ENCODE measurements around the gene SHMT2. TPM values are rescaled to one million over a fixed set of nuclear protein-coding genes. Genes with fewer than 3 reads are reported as not detected.

SHMT2 gene
- total and polyA plus RNA-seq, 2 of the 4 experiments (the other 2 are of a cell fraction) = 266 to 364 TPM

DNA sequence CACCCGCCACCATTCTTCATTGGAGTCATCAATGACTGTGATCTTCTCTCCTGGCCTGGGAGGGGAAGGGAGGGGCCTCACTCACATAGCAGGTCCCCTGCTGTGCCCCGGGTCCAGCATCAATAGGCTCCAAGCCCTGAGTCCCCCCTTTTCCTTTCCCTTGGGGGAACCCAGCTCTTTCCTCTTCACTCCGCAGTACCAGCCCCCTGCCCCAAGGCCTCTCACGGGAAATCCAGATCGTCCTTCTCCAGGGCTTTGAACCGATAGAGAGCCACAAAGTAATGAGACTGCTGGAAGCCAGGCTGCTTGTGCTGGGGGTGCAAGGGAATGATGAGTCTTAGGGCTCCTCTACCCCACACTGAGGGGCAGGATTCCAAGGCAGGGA, 14.8 kb downstream of the SHMT2 start:
- H2BK5ac ChIP-seq (ENCODE audit: low read depth, low read length, poor library complexity, severe bottlenecking) = no peak overlapping the region
- no peak overlapping the region for H3K4ac ChIP-seq (ENCODE audit: low read depth, low read length)
- peaks cover 36% of the 10 kb centered on the region; the same call in 1 of the 2 replicates for H4K20me1 ChIP-seq (ENCODE audit: insufficient read depth, low read length)
- DNase-seq = no peak
- H3K9me1 ChIP-seq (ENCODE audit: insufficient read depth, low read length) = 0 out of 2 replicates have a peak, but pooled peaks cover 7% of the 10 kb centered on the region
- no peak overlapping the region for H4K91ac ChIP-seq (ENCODE audit: insufficient read depth, low read depth, low read length)
- intact Hi-C loops (cut with micrococcal nuclease) (loop anchor here (5.0 kb wide), 1 partner anchor 132 kb away; the partner anchor contains the start of gene STAT6), dilution Hi-C loops (cut with HindIII; ENCODE audit: low sequenced_read_pairs, unreplicated experiment) (no loop called here), in situ Hi-C loops (cut with MboI; ENCODE audit: low sequenced_read_pairs) (no loop called here)
- peaks cover 16% of the 10 kb centered on the region for H3K4me1 ChIP-seq (ENCODE audit: control insufficient read depth, insufficient read depth, low read length)
- H4K5ac ChIP-seq (ENCODE audit: low read depth, low read length) = no peak overlapping the region
- WGBS, 2 experiments (ENCODE audit: extremely low coverage in 2 of 2, insufficient read length in 1 of 2) = no CpG with 5 or more reads among the region's 6 CpGs
- no peak overlapping the region for H3K4me3 ChIP-seq (ENCODE audit: insufficient read depth, low read depth, low read length)
- ChIA-PET POLR2A (ENCODE audit: unreplicated experiment) (no interaction called here), CTCF (interaction anchor here (0.6 to 5.8 kb wide), 2 partner anchors 15 to 63 kb away, joined by 5 to 47 read pairs; partner anchors contain the start of gene SHMT2)
- BruUV-seq (replicated peaks) = no TSS peak
- 0 out of 2 replicates have a peak overlapping the region, but pooled peaks have one; percentile 36 for H2AK5ac ChIP-seq (ENCODE audit: low read depth, low read length)
- H3K9me3 ChIP-seq (ENCODE audit: control insufficient read depth, insufficient read depth, low read length) = no peaks in the 10 kb centered on the region
- no peak overlapping the region for H4K8ac ChIP-seq (ENCODE audit: low read depth in 2 of 2, low read length in 2 of 2)
- TF ChIP-seq, protein P1, sequence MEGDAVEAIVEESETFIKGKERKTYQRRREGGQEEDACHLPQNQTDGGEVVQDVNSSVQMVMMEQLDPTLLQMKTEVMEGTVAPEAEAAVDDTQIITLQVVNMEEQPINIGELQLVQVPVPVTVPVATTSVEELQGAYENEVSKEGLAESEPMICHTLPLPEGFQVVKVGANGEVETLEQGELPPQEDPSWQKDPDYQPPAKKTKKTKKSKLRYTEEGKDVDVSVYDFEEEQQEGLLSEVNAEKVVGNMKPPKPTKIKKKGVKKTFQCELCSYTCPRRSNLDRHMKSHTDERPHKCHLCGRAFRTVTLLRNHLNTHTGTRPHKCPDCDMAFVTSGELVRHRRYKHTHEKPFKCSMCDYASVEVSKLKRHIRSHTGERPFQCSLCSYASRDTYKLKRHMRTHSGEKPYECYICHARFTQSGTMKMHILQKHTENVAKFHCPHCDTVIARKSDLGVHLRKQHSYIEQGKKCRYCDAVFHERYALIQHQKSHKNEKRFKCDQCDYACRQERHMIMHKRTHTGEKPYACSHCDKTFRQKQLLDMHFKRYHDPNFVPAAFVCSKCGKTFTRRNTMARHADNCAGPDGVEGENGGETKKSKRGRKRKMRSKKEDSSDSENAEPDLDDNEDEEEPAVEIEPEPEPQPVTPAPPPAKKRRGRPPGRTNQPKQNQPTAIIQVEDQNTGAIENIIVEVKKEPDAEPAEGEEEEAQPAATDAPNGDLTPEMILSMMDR (conservative IDR thresholded peaks at IDR 0.05; ENCODE audit: low read depth, low read length) = no peak
- TF ChIP-seq MXI1 (IDR thresholded peaks at IDR 0.05; ENCODE audit: borderline replicate concordance, low read depth, low read length) = no peak
- TF ChIP-seq MAFK (IDR thresholded peaks at IDR 0.05; ENCODE audit: low read depth, low read length) = no peak
- TF ChIP-seq, protein P2, sequence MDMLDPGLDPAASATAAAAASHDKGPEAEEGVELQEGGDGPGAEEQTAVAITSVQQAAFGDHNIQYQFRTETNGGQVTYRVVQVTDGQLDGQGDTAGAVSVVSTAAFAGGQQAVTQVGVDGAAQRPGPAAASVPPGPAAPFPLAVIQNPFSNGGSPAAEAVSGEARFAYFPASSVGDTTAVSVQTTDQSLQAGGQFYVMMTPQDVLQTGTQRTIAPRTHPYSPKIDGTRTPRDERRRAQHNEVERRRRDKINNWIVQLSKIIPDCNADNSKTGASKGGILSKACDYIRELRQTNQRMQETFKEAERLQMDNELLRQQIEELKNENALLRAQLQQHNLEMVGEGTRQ (IDR thresholded peaks at IDR 0.05; ENCODE audit: low read depth, low read length) = no peak
- TF ChIP-seq FOS (IDR thresholded peaks at IDR 0.05; ENCODE audit: low read depth, low read length) = no peak
- TF ChIP-seq MAZ (IDR thresholded peaks at IDR 0.05; ENCODE audit: borderline replicate concordance, low read depth, low read length) = no peak
- no peak for TF ChIP-seq CEBPB (IDR thresholded peaks at IDR 0.05; ENCODE audit: low read depth, low read length)
- no peak for TF ChIP-seq RFX5 (IDR thresholded peaks at IDR 0.05; ENCODE audit: low read depth, low read length)
- TF ChIP-seq POLR2A (IDR thresholded peaks at IDR 0.05; ENCODE audit: low read depth, low read length) = no peak
- TF ChIP-seq CHD1 (IDR thresholded peaks at IDR 0.05; ENCODE audit: low read depth, low read length) = no peak
- no peak for TF ChIP-seq RCOR1 (IDR thresholded peaks at IDR 0.05; ENCODE audit: insufficient replicate concordance, low read length)
- TF ChIP-seq NFE2L2 (IDR thresholded peaks at IDR 0.05; ENCODE audit: low read depth, low read length) = no peak
- no peak for TF ChIP-seq RAD21 (IDR thresholded peaks at IDR 0.05; ENCODE audit: low read length)
- no peak for TF ChIP-seq BHLHE40 (IDR thresholded peaks at IDR 0.05; ENCODE audit: low read depth, low read length)
- peaks cover 0 to 10% of the 10 kb centered on the region in 2 experiments; a peak in 1 of 4 replicates for H3K79me1 ChIP-seq (ENCODE audit: low read depth in 1 of 2, low read length in 2 of 2)
- no peaks in the 10 kb centered on the region for H3K36me3 ChIP-seq (ENCODE audit: control insufficient read depth, insufficient read depth, low read length)
- no peak overlapping the region for H2BK15ac ChIP-seq (ENCODE audit: low read depth, low read length)
- no peak overlapping the region for H2AK9ac ChIP-seq (replicated peaks; ENCODE audit: low read depth, low read length, poor library complexity)
- H3K27me3 ChIP-seq (ENCODE audit: control insufficient read depth, insufficient read depth, low read length) = peaks cover 6% of the 10 kb centered on the region; the same call in 1 of the 2 replicates
- no peak overlapping the region for H3K18ac ChIP-seq (ENCODE audit: low read depth, low read length)
- no peak overlapping the region for H3K56ac ChIP-seq (ENCODE audit: extremely low read depth, insufficient read depth, low read length)
- H2BK20ac ChIP-seq (ENCODE audit: low read depth, low read length) = no peak overlapping the region
- no peak overlapping the region for H3K9ac ChIP-seq (ENCODE audit: low read depth, low read length)
- no peak overlapping the region for H3K14ac ChIP-seq (replicated peaks; ENCODE audit: low read depth, low read length)
- H3K23ac ChIP-seq (ENCODE audit: low read depth, low read length) = no peak overlapping the region
- no peak overlapping the region for H3K27ac ChIP-seq (ENCODE audit: insufficient read depth, low read length)
- no peak overlapping the region for H2AFZ ChIP-seq (replicated peaks; ENCODE audit: low read length, poor library complexity)
- no peak overlapping the region for H3K4me2 ChIP-seq (ENCODE audit: low read depth, low read length)
- no peak for ATAC-seq (ENCODE audit: low read depth)
- H2BK120ac ChIP-seq (ENCODE audit: low read depth, low read length) = no peak overlapping the region

Measured in IMR-90 (cell line).